GM19324 (cell line): ENCODE results near the gene TAF1D.
"Not testable (repeated sequence)": the region's sequence is repeated elsewhere in the genome, so short reads cannot be mapped to it uniquely, and the experiment has no call there.

Experiments used
- ATAC-seq: cut with Tn5 transposase; IDR thresholded peaks from one replicate; pipeline ENCODE4 v1.9.1; 2021; ENCODE audit warnings: mild to moderate bottlenecking, moderate library complexity; ENCODE audit not compliant: unreplicated experiment, low FRiP score

TAF1D gene

GRCh38 chr11:93741094-93741881, at the start of gene TAF1D, which contains the start of gene C11orf54:
TSS of gene TAF1D (minus strand) at chr11:93741495. CDS start at chr11:93739304, 2,191 bp downstream.
TSS of gene C11orf54 (plus strand) at chr11:93741672. CDS start at chr11:93747394, 5,722 bp downstream.
- peak; percentile 93 for ATAC-seq

- peak; percentile 35 for ATAC-seq
Observed at GRCh38 chr11:93784935-93785360, 43.7 kb upstream of the TAF1D start.

GRCh38 chr11:93784145-93784934, 43.0 kb upstream of the TAF1D start, which contains the start of gene MED17:
TSS of gene MED17 (plus strand) at chr11:93784282. CDS start at chr11:93784514, 232 bp downstream.
- peak; percentile 96 for ATAC-seq

GRCh38 chr11:93783765-93784144, 42.5 kb upstream of the TAF1D start:
- peak; percentile 61 for ATAC-seq

- ATAC-seq: no peak
Observed at GRCh38 chr11:93783362-93783761, 42.1 kb upstream of the TAF1D start.

- no peak for ATAC-seq
Observed at GRCh38 chr11:93775289-93775688, 34.0 kb upstream of the TAF1D start.

GRCh38 chr11:93774560-93774959, 33.3 kb upstream of the TAF1D start:
- not testable (repeated sequence) for ATAC-seq

- ATAC-seq: no peak
Observed at GRCh38 chr11:93773601-93774200, 32.4 kb upstream of the TAF1D start.

- ATAC-seq: no peak
Observed at GRCh38 chr11:93773045-93773477, 31.8 kb upstream of the TAF1D start.

- no peak for ATAC-seq
Observed at GRCh38 chr11:93772123-93772522, 30.8 kb upstream of the TAF1D start.

GRCh38 chr11:93770160-93770559, 28.9 kb upstream of the TAF1D start:
- no peak for ATAC-seq

- ATAC-seq: no peak
Observed at GRCh38 chr11:93767018-93767417, 25.7 kb upstream of the TAF1D start.

GRCh38 chr11:93766504-93766903, 25.2 kb upstream of the TAF1D start:
- ATAC-seq: no peak

GRCh38 chr11:93765551-93765950, 24.3 kb upstream of the TAF1D start:
- ATAC-seq: no peak

- ATAC-seq: no peak
Observed at GRCh38 chr11:93761910-93762309, 20.6 kb upstream of the TAF1D start.

- not testable (repeated sequence) for ATAC-seq
Observed at GRCh38 chr11:93759123-93759522, 17.8 kb upstream of the TAF1D start.

- ATAC-seq: no peak
Observed at GRCh38 chr11:93757924-93758865, 16.9 kb upstream of the TAF1D start.

GRCh38 chr11:93757301-93757700, 16.0 kb upstream of the TAF1D start:
- no peak for ATAC-seq

GRCh38 chr11:93756748-93757147, 15.5 kb upstream of the TAF1D start:
- ATAC-seq: no peak

GRCh38 chr11:93753241-93753640, 11.9 kb upstream of the TAF1D start:
- ATAC-seq: no peak
